Gastroesophageal sphincter (tissue), 3 donors: Measurements from ENCODE around the gene MINDY3.
"Not testable (repeated sequence)": the region's sequence is repeated elsewhere in the genome, so short reads cannot be mapped to it uniquely, and the experiment has no call there.

Experiments used
- CTCF ChIP-seq, 4 experiments: fragments of 200-600 bp in 2 of 4; fragments of 450-650 bp in 2 of 4; sonication (generic) in 1 of 4; IDR thresholded peaks; one replicate each; pipeline ENCODE4 v1.5.1; 2017 to 2019; ENCODE audit warnings: antibody characterized with exemption in 4 of 4, mild to moderate bottlenecking in 2 of 4, moderate library complexity in 2 of 4
- POLR2A ChIP-seq, 2 donors: fragments of 450-650 bp; IDR thresholded peaks; one replicate each; pipeline ENCODE4 v1.6.1; 2017; ENCODE audit warnings: antibody characterized with exemption in 2 of 2, mild to moderate bottlenecking in 2 of 2, moderate library complexity in 1 of 2
- POLR2AphosphoS5 ChIP-seq: sonication (generic); formaldehyde crosslinking; IDR thresholded peaks from one replicate; pipeline ENCODE4 v1.6.1; 2017; ENCODE audit warnings: antibody characterized with exemption

DNA sequence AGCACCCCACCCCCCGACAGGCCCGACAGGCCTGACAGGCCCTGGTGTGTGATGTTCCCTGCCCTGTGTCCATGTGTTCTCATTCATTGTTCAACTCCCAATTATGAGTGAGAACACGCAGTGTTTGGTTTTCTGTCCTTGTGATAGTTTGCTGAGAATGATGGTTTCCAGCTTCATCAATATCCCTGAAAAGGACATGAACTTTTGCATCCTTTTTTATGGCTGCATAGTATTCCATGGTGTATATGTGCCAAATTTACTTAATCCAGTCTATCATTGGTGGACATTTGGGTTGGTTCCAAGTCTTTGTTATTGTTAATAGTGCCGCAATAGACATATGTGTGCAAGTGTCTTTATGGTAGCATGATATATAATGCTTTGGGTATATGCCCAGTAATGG lies 12.3 kb upstream of the MINDY3 start:
- not testable (repeated sequence) for TF ChIP-seq CTCF (IDR thresholded peaks at IDR 0.05); POLR2AphosphoS5; POLR2A (IDR thresholded peaks at IDR 0.05)
